Fibroblast of lung (primary cell): ENCODE data around the gene MIER3. TPM values are rescaled to one million over a fixed set of nuclear protein-coding genes. Genes with fewer than 3 reads are reported as not detected.

Source experiments
- DNase-seq, 2 donors: peaks; one replicate each; pipeline versions ENCODE4 v3.0.0 to v3.0.0-alpha.2; 2010; ENCODE audit warnings: low read depth in 2 of 2
- H2AFZ ChIP-seq: 2 replicates; pipeline ENCODE4 v1.5.1; 2012; ENCODE audit warnings: low read length, control low read depth, inconsistent platforms
- H3K27ac ChIP-seq: 2 replicates; pipeline ENCODE4 v1.5.1; 2011; ENCODE audit warnings: low read length, control low read depth; ENCODE audit not compliant: insufficient read depth
- H3K27me3 ChIP-seq: 2 replicates; pipeline ENCODE4 v1.5.1; 2011; ENCODE audit warnings: mild to moderate bottlenecking, low read length; ENCODE audit not compliant: control insufficient read depth, insufficient read depth
- H3K36me3 ChIP-seq: 2 replicates; pipeline ENCODE4 v1.5.1; 2011; ENCODE audit warnings: low read length; ENCODE audit not compliant: control insufficient read depth, insufficient read depth
- H3K4me1 ChIP-seq: 2 replicates; pipeline ENCODE4 v1.5.1; 2011; ENCODE audit warnings: low read length; ENCODE audit not compliant: control insufficient read depth, insufficient read depth; ENCODE audit errors: extremely low read depth
- H3K4me2 ChIP-seq: 2 replicates; pipeline ENCODE4 v1.5.1; 2011; ENCODE audit warnings: low read length, control low read depth; ENCODE audit not compliant: insufficient read depth; ENCODE audit errors: extremely low read depth
- H3K4me3 ChIP-seq, 4 experiments: fragments of 200-600 bp in 1 of 4; sonication (generic) in 1 of 4; replicated peaks in 1 of 4; 2 replicates each; pipeline ENCODE4 v1.5.1; 2011 to 2016; ENCODE audit warnings: low read length in 4 of 4, low read depth in 3 of 4, mild to moderate bottlenecking in 3 of 4, control low read depth in 2 of 4, inconsistent platforms in 1 of 4, mixed read lengths in 1 of 4; ENCODE audit not compliant: insufficient read depth in 1 of 4; ENCODE audit errors: control extremely low read depth in 1 of 4
- H3K79me2 ChIP-seq: 2 replicates; pipeline ENCODE4 v1.5.1; 2012; ENCODE audit warnings: mild to moderate bottlenecking, low read length, inconsistent platforms; ENCODE audit not compliant: control insufficient read depth, insufficient read depth
- H3K9ac ChIP-seq: 2 replicates; pipeline ENCODE4 v1.5.1; 2011; ENCODE audit warnings: mild to moderate bottlenecking, low read length, control low read depth; ENCODE audit not compliant: insufficient read depth
- H3K9me3 ChIP-seq: 2 replicates; pipeline ENCODE4 v1.5.1; 2012; ENCODE audit warnings: low read depth, low read length; ENCODE audit not compliant: control insufficient read depth, insufficient read depth
- H4K20me1 ChIP-seq: 2 replicates; pipeline ENCODE4 v1.5.1; 2011; ENCODE audit warnings: low read length; ENCODE audit not compliant: control insufficient read depth, insufficient read depth; ENCODE audit errors: extremely low read depth
- EZH2 ChIP-seq: IDR thresholded peaks from 2 replicates; pipeline ENCODE4 v1.5.1; 2012; ENCODE audit warnings: low read length, control low read depth, mild to moderate bottlenecking; ENCODE audit errors: missing control alignments
- polyA plus RNA-seq, 2 donors: library from polyadenylated mRNA; depleted of rRNA in 1 of 2; stranded (reverse) in 1 of 2; unstranded in 1 of 2; fragments of >200 nt; gene quantifications; 2 replicates each; pipeline ENCODE4 v1.2.1, GENCODE V29; 2011 to 2012; ENCODE audit warnings: missing spikeins in 1 of 2
- total RNA-seq: library from RNA; depleted of rRNA; stranded (reverse); fragments of >200 nt; gene quantifications from 2 replicates; pipeline ENCODE4 v1.2.1, GENCODE V29; 2014
- TF ChIP-seq, protein P1 (sequence below), 2 donors: IDR thresholded peaks in 1 of 2; conservative IDR thresholded peaks in 1 of 2; 1 replicate in 1 of 2; 2 replicates in 1 of 2; pipeline ENCODE4 v1.5.1; 2011 to 2012; ENCODE audit warnings: low read length in 2 of 2, control low read depth in 1 of 2, inconsistent platforms in 1 of 2, low read depth in 1 of 2, mild to moderate bottlenecking in 1 of 2

MIER3 gene
- total and polyA plus RNA-seq, 2 donors (not counting 1 experiment from before 2014, with no cell fraction given), result 13.2 to 16.9 TPM

DNA sequence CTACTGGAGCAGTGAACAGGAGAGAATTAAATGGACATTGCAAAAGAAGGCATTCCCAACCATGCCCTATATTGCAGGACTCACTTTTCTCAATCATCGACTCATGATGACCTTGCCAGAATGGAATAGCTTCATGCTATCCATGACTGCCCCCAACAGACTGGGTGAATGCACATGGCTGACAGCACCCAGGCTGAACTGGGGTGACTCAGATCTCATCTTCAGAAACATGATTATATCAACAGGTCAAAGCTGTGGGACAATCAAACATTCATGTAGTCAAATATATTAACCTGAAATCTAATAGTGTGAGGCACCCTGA, 34.7 kb upstream of the MIER3 start:
- Histone ChIP-seq H3K9me3 (no peaks in the 10 kb centered on the region), H3K27ac (no peak overlapping the region), H3K27me3 (no peaks in the 10 kb centered on the region), H4K20me1 (no peaks in the 10 kb centered on the region), H3K9ac (no peak overlapping the region), H3K36me3 (no peaks in the 10 kb centered on the region), H2AFZ (no peak overlapping the region), H3K4me3 (no peak overlapping the region), H3K79me2 (no peaks in the 10 kb centered on the region), H3K4me1 (no peaks in the 10 kb centered on the region), H3K4me2 (no peak overlapping the region)
- no peak for DNase-seq
- TF ChIP-seq, protein P1, sequence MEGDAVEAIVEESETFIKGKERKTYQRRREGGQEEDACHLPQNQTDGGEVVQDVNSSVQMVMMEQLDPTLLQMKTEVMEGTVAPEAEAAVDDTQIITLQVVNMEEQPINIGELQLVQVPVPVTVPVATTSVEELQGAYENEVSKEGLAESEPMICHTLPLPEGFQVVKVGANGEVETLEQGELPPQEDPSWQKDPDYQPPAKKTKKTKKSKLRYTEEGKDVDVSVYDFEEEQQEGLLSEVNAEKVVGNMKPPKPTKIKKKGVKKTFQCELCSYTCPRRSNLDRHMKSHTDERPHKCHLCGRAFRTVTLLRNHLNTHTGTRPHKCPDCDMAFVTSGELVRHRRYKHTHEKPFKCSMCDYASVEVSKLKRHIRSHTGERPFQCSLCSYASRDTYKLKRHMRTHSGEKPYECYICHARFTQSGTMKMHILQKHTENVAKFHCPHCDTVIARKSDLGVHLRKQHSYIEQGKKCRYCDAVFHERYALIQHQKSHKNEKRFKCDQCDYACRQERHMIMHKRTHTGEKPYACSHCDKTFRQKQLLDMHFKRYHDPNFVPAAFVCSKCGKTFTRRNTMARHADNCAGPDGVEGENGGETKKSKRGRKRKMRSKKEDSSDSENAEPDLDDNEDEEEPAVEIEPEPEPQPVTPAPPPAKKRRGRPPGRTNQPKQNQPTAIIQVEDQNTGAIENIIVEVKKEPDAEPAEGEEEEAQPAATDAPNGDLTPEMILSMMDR (conservative IDR thresholded peaks at IDR 0.05 in 1 of 2, IDR thresholded peaks at IDR 0.05 in 1 of 2; ENCODE audit: low read depth in 1 of 2, low read length in 2 of 2), result no peak
- TF ChIP-seq EZH2, result no peak

DNA sequence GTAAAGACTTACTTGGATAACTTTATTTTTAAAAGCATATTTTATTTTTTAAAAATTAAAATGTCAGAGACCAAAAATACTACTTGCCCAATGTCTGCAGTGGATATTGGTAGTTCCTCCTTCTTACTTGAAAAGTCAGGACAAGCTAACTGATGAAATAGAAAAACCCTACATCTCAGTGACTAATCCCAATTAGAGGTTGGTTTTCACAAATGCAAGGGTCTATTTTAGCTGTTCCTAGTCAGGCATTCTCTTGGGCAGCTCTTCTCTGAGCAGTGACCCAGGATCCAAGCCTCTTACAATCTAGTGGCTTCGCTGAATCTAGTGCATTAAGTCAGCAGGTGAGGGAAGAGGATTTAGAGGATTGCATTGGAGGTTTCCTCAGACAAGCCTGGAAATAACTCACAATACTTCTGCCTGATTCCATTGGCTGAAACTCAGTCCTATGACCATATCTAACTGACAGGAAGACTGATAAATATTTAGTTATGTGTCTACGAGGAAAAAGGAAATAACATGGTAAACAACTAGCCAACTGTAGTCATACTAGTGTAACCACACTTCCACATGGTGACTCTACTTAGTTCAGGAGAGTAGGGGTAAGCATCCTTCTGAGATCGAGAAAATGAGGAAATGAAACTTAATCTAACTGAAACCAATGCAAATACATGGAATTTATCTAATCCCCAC, 34.2 kb upstream of the MIER3 start:
- Histone ChIP-seq H3K4me3 (no peak overlapping the region), H4K20me1 (no peaks in the 10 kb centered on the region), H3K9ac (no peak overlapping the region), H2AFZ (no peak overlapping the region), H3K4me1 (no peaks in the 10 kb centered on the region), H3K36me3 (no peaks in the 10 kb centered on the region), H3K27ac (no peak overlapping the region), H3K9me3 (no peaks in the 10 kb centered on the region), H3K27me3 (no peaks in the 10 kb centered on the region), H3K79me2 (no peaks in the 10 kb centered on the region), H3K4me2 (no peak overlapping the region)
- no peak for DNase-seq
- TF ChIP-seq, protein P1 (conservative IDR thresholded peaks at IDR 0.05 in 1 of 2, IDR thresholded peaks at IDR 0.05 in 1 of 2; ENCODE audit: low read depth in 1 of 2, low read length in 2 of 2), result no peak
- no peak for TF ChIP-seq EZH2

DNA sequence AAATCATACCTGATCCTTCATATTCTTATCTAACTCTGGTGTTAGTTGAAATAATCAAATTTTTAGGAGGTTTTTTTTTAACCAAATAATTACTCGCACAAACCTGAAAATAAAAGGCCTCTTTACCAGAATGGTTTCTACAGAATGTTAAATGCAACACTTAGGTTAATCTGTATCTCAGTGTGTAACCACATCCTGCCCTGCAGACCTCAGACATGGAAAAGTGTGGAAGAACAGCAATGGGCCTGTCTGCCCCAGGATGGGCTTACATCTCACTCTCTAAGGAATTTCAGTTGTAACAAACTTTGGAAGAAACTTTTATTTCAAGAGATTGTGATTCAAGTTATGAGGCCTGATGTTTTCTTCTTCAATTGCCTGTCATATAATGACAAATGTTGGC, 32.5 kb upstream of the MIER3 start:
- no peaks in the 10 kb centered on the region for H3K4me1 ChIP-seq
- H3K4me3 ChIP-seq, result no peak overlapping the region
- no peak overlapping the region for H3K27ac ChIP-seq
- H4K20me1 ChIP-seq, result no peaks in the 10 kb centered on the region
- H2AFZ ChIP-seq, result no peak overlapping the region
- no peaks in the 10 kb centered on the region for H3K36me3 ChIP-seq
- no peaks in the 10 kb centered on the region for H3K9me3 ChIP-seq
- no peaks in the 10 kb centered on the region for H3K27me3 ChIP-seq
- no peak overlapping the region for H3K4me2 ChIP-seq
- no peak overlapping the region for H3K9ac ChIP-seq
- no peak for TF ChIP-seq EZH2
- TF ChIP-seq, protein P1 (conservative IDR thresholded peaks at IDR 0.05 in 1 of 2, IDR thresholded peaks at IDR 0.05 in 1 of 2; ENCODE audit: low read depth in 1 of 2, low read length in 2 of 2), result no peak
- peak in 1 of 2 donors; percentile 4 for DNase-seq
- H3K79me2 ChIP-seq, result no peaks in the 10 kb centered on the region
